AG10803 (cell line): Measurements from ENCODE around the gene EYS.

Source experiments
- DNase-seq: peaks from one replicate; pipeline ENCODE4 v3.0.0; 2010; ENCODE audit warnings: low read depth
- H3K4me3 ChIP-seq: 2 replicates; pipeline ENCODE4 v1.5.1; 2011; ENCODE audit warnings: mild to moderate bottlenecking, low read length, control low read depth
- CTCF ChIP-seq: conservative IDR thresholded peaks from 2 replicates; pipeline ENCODE4 v1.5.1; 2011; ENCODE audit warnings: mild to moderate bottlenecking, low read length, control low read depth, inconsistent platforms

Gene EYS

GRCh38 chr6:64170316-64170715, 1536.7 kb downstream of the EYS start:
- no peak overlapping the region for H3K4me3 ChIP-seq
- no peak for TF ChIP-seq CTCF
- no peak for DNase-seq

GRCh38 chr6:64160486-64160885, 1546.5 kb downstream of the EYS start:
- no peak overlapping the region for H3K4me3 ChIP-seq
- no peak for DNase-seq
- no peak for TF ChIP-seq CTCF

GRCh38 chr6:64155063-64155462, 1552.0 kb downstream of the EYS start:
- no peak for TF ChIP-seq CTCF

GRCh38 chr6:64146876-64147275, 1560.2 kb downstream of the EYS start:
- DNase-seq = no peak
- H3K4me3 ChIP-seq = no peak overlapping the region
- TF ChIP-seq CTCF = no peak

More at GRCh38 chr6:64155063-64155462, 1552.0 kb downstream of the EYS start:
- no peak overlapping the region for H3K4me3 ChIP-seq
- no peak for DNase-seq

GRCh38 chr6:64146094-64146493, 1560.9 kb downstream of the EYS start:
- DNase-seq = no peak
- no peak for TF ChIP-seq CTCF

GRCh38 chr6:64145658-64146057, 1561.4 kb downstream of the EYS start:
- DNase-seq = no peak
- no peak overlapping the region for H3K4me3 ChIP-seq
- no peak for TF ChIP-seq CTCF

More at GRCh38 chr6:64146094-64146493, 1560.9 kb downstream of the EYS start:
- H3K4me3 ChIP-seq = no peak overlapping the region

- no peak for DNase-seq
- no peak overlapping the region for H3K4me3 ChIP-seq
- TF ChIP-seq CTCF = no peak
These were observed 1563.9 kb downstream of the EYS start for GRCh38 chr6:64143101-64143500.
